SU-DHL-6 (cell line): ENCODE results near the gene COMMD2.

Experiments used
- H2AFZ ChIP-seq: fragments of 200-600 bp; sonication (generic); 2 replicates; pipeline ENCODE4 v1.6.1; 2014; ENCODE audit warnings: low read depth, mild to moderate bottlenecking, moderate library complexity, mixed read lengths, antibody characterized with exemption, low read length; ENCODE audit not compliant: severe bottlenecking
- H3F3A ChIP-seq: fragments of 200-600 bp; shearing (Covaris generic); 2 replicates; pipeline ENCODE4 v1.6.0; 2016; ENCODE audit warnings: antibody characterized with exemption, mild to moderate bottlenecking; ENCODE audit not compliant: insufficient read depth
- H3K27ac ChIP-seq: fragments of 200-600 bp; sonication (generic); 2 replicates; pipeline ENCODE4 v1.5.1; 2016; ENCODE audit warnings: low read depth, mild to moderate bottlenecking, low read length, moderate library complexity, mixed read lengths
- H3K27me3 ChIP-seq: fragments of 200-600 bp; sonication (generic), shearing (Covaris generic); 2 replicates; pipeline ENCODE4 v1.6.0; 2014; ENCODE audit warnings: mild to moderate bottlenecking, low read length
- H3K36me3 ChIP-seq: fragments of 200-600 bp; sonication (generic); 2 replicates; pipeline ENCODE4 v1.6.1; 2014; ENCODE audit warnings: mild to moderate bottlenecking, low read length, mixed read lengths
- H3K4me2 ChIP-seq: fragments of 300-600, 200-600 bp; shearing (Covaris generic), sonication (generic); 2 replicates; pipeline ENCODE4 v1.6.0; 2014; ENCODE audit warnings: low read length, low read depth, mild to moderate bottlenecking; ENCODE audit not compliant: poor library complexity, severe bottlenecking
- H3K4me3 ChIP-seq: fragments of 200-600 bp; sonication (generic); 2 replicates; pipeline ENCODE4 v1.5.1; 2014; ENCODE audit warnings: antibody characterized with exemption, low read length, mild to moderate bottlenecking, mixed read lengths; ENCODE audit not compliant: insufficient read depth, poor library complexity, severe bottlenecking
- H3K79me2 ChIP-seq: fragments of 200-600 bp; sonication (generic); 2 replicates; pipeline ENCODE4 v1.6.1; 2014; ENCODE audit warnings: mild to moderate bottlenecking, low read length, moderate library complexity; ENCODE audit not compliant: insufficient read depth
- H3K9ac ChIP-seq: fragments of 200-600 bp; sonication (generic); 2 replicates; pipeline ENCODE4 v1.7.0; 2014; ENCODE audit warnings: mild to moderate bottlenecking, low read length
- H3K9me2 ChIP-seq: fragments of 200-600 bp; sonication (generic); replicated peaks from 2 replicates; pipeline ENCODE4 v1.6.1; 2014; ENCODE audit warnings: low read length; ENCODE audit not compliant: insufficient read depth
- H3K9me3 ChIP-seq: fragments of 200-600 bp; sonication (generic); 2 replicates; pipeline ENCODE4 v1.6.1; 2014; ENCODE audit warnings: low read length, mixed read lengths; ENCODE audit not compliant: insufficient read depth
- H4K20me1 ChIP-seq: fragments of 200-600 bp; sonication (generic); 2 replicates; pipeline ENCODE4 v1.6.1; 2014; ENCODE audit warnings: low read depth, mild to moderate bottlenecking, antibody characterized with exemption, low read length, moderate library complexity, mixed read lengths
- EZH2phosphoT487 ChIP-seq: fragments of 200-600 bp; sonication (generic), shearing (Covaris generic); conservative IDR thresholded peaks from 2 replicates; pipeline ENCODE4 v1.6.1; 2018; ENCODE audit warnings: mild to moderate bottlenecking, antibody characterized with exemption, low read length, moderate library complexity, mixed read lengths
- TF ChIP-seq, protein P1 (sequence below): fragments of 200-600 bp; sonication (generic); IDR thresholded peaks from one replicate; pipeline ENCODE4 v1.5.1; 2017; ENCODE audit warnings: antibody characterized with exemption, mild to moderate bottlenecking, low read length, moderate library complexity; ENCODE audit not compliant: insufficient read depth, poor library complexity, severe bottlenecking

Gene COMMD2

DNA sequence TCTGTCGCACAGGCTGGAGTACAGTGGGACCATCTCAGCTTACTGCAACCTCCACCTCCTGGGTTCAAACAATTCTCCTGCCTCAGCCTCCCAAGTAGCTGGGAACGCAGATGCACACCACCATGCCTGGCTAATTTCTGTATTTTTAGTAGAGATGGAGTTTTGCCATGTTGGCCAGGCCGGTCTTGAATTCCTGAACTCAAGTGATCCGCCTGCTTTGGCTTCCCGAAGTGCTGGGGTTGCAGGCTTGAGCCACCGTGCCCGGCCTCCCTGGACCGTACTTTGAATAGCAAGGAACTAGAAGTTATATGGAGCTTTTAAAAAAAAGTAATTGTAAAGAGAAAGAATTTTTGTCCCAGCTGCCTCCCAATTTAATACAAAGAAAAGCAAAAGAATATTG is 48.4 kb upstream of the COMMD2 start:
- no peak overlapping the region for H3K4me3 ChIP-seq
- no peaks in the 10 kb centered on the region for H3K9me3 ChIP-seq
- H3K79me2 ChIP-seq: no peaks in the 10 kb centered on the region
- H4K20me1 ChIP-seq: no peaks in the 10 kb centered on the region
- H3K9ac ChIP-seq: no peak overlapping the region
- no peak overlapping the region for H3K4me2 ChIP-seq
- no peaks in the 10 kb centered on the region for H3K9me2 ChIP-seq
- H2AFZ ChIP-seq: no peak overlapping the region
- no peaks in the 10 kb centered on the region for H3F3A ChIP-seq
- no peak overlapping the region for H3K27ac ChIP-seq
- no peaks in the 10 kb centered on the region for H3K27me3 ChIP-seq
- no peak for TF ChIP-seq EZH2phosphoT487
- TF ChIP-seq, protein P1, sequence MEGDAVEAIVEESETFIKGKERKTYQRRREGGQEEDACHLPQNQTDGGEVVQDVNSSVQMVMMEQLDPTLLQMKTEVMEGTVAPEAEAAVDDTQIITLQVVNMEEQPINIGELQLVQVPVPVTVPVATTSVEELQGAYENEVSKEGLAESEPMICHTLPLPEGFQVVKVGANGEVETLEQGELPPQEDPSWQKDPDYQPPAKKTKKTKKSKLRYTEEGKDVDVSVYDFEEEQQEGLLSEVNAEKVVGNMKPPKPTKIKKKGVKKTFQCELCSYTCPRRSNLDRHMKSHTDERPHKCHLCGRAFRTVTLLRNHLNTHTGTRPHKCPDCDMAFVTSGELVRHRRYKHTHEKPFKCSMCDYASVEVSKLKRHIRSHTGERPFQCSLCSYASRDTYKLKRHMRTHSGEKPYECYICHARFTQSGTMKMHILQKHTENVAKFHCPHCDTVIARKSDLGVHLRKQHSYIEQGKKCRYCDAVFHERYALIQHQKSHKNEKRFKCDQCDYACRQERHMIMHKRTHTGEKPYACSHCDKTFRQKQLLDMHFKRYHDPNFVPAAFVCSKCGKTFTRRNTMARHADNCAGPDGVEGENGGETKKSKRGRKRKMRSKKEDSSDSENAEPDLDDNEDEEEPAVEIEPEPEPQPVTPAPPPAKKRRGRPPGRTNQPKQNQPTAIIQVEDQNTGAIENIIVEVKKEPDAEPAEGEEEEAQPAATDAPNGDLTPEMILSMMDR: no peak
- H3K36me3 ChIP-seq: no peaks in the 10 kb centered on the region

DNA sequence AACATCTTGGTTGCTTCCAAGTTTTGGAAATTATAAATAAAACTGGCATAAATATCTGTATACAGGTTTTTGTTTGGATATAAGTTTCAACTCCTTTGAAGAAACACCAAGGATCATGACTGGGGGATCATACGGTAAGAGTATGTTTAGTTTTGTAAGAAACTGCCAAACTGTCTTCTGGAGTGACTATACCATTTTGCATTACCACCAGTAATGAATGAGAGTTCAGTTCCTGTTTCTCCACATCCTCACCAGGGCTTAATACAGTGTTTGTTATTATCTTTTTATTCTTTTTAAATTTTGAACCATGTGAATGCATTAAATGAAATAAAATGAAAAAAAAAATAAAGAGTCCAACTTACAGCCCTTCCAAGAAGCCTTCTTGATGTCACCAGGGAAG is 43.7 kb upstream of the COMMD2 start:
- H2AFZ ChIP-seq: no peak overlapping the region
- H3K27me3 ChIP-seq: no peaks in the 10 kb centered on the region
- no peak overlapping the region for H3K4me2 ChIP-seq
- H3K4me3 ChIP-seq: no peak overlapping the region
- no peaks in the 10 kb centered on the region for H3F3A ChIP-seq
- H3K9ac ChIP-seq: no peak overlapping the region
- no peaks in the 10 kb centered on the region for H3K9me2 ChIP-seq
- TF ChIP-seq, protein P1: no peak
- no peak for TF ChIP-seq EZH2phosphoT487
- no peaks in the 10 kb centered on the region for H4K20me1 ChIP-seq
- H3K79me2 ChIP-seq: no peaks in the 10 kb centered on the region
- H3K27ac ChIP-seq: no peak overlapping the region
- no peaks in the 10 kb centered on the region for H3K9me3 ChIP-seq
- no peaks in the 10 kb centered on the region for H3K36me3 ChIP-seq

DNA sequence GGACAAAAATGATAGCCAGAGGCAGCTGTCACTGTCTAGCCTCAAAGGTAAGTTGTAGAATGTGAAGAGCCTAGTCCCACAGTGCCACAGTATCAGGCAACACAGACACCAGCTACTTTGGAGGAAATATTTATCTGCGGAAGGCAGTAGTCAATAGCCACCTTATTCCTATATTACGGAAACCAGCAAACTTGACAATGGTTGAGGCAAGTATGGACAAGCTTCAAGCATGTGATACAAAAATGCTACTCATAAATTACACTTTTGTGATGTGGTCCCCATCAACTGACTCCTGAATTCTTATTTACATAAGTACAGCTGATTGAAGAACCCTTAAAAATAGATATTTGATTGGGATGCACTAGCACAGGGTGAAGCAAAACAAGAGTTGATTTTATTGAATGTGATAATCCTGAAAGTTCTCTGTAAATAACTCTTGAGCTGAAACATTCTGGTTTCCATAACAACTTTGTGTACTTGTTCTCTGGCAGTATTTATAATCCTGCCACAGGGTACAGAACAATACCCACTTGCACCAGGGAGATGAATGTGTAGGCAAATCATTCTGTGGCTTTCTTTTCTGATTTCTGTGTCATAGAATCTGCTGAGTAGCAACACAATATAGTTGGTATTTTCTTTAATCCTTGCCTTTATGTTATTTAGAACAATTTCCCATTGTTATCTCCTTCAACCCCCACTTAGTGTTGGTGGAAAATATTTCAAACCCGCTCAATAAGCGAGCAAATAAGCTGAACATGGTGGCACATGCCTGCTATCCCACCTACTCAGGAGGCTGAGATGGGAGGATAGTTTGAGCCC is 40.4 kb upstream of the COMMD2 start, which contains the start of gene ANKUB1:
Gene ANKUB1 (minus strand): TSS at position 103 of the 819 bp plus-strand sequence. CDS start 188 bp downstream, outside the sequence.
- Histone ChIP-seq H3K4me2 (no peak within 1 kb of the TSS), H3F3A (no peaks in the 10 kb centered on the region), H3K27ac (no peak within 1 kb of the TSS), H3K9ac (no peak within 1 kb of the TSS), H3K36me3 (no peaks in the 10 kb centered on the region), H3K79me2 (no peaks in the 10 kb centered on the region), H2AFZ (no peak within 1 kb of the TSS), H3K27me3 (no peaks in the 10 kb centered on the region), H3K9me3 (no peaks in the 10 kb centered on the region), H4K20me1 (no peaks in the 10 kb centered on the region), H3K9me2 (no peaks in the 10 kb centered on the region), H3K4me3 (no peak within 1 kb of the TSS)
- TF ChIP-seq, protein P1: no peak
- no peak for TF ChIP-seq EZH2phosphoT487
